ENCODE measurements around the gene GORASP1. TPM values are rescaled to one million over a fixed set of nuclear protein-coding genes. Genes with fewer than 3 reads are reported as not detected.

GORASP1 gene
- total RNA-seq, 1 donor from 2014 or later, result 62.1 TPM

DNA sequence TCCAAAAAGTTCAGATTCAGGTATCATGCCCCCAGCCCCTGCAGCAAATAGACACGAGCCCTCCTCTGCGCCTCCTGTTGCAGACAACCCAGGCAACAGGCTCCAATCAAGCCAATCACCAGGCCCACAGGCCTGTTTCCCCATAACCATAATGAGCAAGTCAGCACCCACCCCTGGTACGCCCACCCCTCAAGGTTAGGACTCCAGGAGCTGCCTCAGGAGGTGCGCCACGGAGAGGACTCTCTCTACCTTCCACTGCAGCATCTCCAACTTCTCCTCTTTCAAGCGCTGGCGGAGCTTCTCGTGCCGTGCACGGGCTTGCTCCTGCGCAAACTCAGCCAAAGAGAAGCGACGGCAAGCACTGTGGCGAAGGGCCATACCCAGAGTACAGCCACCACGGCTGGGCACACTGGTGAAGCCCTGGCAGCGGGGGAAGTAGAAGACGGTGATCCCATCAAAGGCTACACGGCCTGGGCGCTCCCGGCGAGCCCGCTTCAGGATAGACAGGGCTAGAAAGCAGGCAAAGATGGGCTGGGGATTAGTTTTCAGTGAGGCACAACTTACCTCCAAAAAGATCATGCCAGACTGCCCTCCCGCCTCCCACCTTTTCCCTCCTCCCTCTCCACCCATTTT is 37.4 kb upstream of the GORASP1 start:
- DNase-seq (ENCODE audit: extremely low spot score, unreplicated experiment), result no peak
- Mint-ChIP-seq H3K9me3 (ENCODE audit: unreplicated experiment) (no peaks in the 10 kb centered on the region), H3K36me3 (ENCODE audit: unreplicated experiment) (peaks cover 29% of the 10 kb centered on the region), H3K27me3 (ENCODE audit: unreplicated experiment) (no peaks in the 10 kb centered on the region), H3K4me1 (ENCODE audit: unreplicated experiment) (peaks cover 72% of the 10 kb centered on the region), H3K4me3 (ENCODE audit: unreplicated experiment) (no peak overlapping the region), H3K27ac (ENCODE audit: unreplicated experiment) (no peak overlapping the region)
- TF ChIP-seq, protein P1, sequence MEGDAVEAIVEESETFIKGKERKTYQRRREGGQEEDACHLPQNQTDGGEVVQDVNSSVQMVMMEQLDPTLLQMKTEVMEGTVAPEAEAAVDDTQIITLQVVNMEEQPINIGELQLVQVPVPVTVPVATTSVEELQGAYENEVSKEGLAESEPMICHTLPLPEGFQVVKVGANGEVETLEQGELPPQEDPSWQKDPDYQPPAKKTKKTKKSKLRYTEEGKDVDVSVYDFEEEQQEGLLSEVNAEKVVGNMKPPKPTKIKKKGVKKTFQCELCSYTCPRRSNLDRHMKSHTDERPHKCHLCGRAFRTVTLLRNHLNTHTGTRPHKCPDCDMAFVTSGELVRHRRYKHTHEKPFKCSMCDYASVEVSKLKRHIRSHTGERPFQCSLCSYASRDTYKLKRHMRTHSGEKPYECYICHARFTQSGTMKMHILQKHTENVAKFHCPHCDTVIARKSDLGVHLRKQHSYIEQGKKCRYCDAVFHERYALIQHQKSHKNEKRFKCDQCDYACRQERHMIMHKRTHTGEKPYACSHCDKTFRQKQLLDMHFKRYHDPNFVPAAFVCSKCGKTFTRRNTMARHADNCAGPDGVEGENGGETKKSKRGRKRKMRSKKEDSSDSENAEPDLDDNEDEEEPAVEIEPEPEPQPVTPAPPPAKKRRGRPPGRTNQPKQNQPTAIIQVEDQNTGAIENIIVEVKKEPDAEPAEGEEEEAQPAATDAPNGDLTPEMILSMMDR (IDR thresholded peaks at IDR 0.05), result no peak

DNA sequence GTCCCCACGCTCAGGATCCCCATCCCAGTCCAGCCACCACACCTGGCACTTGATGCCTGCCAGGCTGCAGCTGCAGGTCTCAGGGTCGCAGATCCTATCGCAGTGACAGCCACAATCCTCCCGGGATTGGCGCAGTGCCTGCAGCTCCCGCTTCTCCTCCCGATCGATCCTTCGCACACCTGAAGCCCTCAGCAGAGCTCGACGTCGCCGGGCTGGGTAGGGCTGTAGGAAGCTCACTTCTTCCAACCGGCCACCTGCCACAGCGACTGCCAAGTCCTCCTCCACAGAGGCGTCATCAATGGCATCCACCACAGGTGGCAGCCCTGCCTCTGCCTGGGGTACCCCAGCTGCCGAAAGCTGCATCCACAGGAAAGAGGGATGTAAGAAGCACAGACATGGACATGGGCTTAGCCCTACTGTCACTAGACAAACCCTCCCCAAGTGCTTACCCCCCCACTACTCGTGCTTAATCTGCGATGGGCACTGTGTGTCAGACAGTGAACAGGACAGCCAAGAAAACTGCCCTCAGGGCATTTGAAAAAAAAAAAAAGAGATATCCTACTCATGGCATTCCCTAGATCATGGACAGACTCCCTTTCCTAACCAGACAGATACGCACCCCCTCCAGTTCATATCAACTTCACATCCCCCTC is 36.8 kb upstream of the GORASP1 start:
- H3K4me1 Mint-ChIP-seq (ENCODE audit: unreplicated experiment), result peaks cover 66% of the 10 kb centered on the region

DNA sequence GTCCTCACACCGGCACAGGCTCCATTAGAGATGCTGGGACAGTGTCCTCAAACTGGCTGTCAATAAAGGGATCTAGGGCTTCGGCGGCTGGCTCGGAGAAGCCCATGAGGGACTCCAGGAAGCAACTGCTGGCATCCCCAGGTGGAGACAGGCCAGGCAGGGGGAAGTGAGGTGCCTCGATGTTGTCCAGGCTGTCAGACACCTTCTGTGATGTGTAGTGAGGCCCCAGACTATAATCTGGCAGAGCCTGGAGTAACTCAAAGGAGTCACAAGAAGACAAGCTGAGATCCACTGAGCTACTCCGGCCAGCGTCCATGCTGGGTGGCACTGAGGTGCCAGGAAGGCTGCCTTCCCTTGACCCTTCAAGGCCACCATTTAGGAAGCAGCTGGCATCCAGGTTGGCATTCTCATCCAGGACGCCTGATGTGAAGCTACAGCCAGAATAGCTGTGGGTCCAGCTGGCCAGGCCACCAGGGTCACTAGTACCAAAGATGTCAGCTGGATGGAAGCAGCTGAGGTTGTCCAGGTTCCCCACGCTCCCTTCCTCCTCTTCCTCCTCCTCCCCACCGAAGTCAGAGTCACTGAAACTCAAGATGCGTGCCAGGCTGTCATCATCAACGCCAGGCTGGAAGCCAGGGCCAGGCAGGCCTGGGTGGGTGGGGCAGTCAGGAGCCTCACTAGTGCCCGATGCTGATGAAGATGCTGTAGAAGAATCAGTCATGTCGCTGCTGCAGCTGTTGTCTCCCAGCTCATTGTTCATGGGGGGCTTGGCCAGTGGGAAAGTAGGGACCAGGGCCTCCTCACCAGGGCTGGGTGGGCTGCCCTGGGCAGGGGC is 35.8 kb upstream of the GORASP1 start:
- Mint-ChIP-seq H3K36me3 (ENCODE audit: unreplicated experiment) (peaks cover 29% of the 10 kb centered on the region), H3K4me1 (ENCODE audit: unreplicated experiment) (peaks cover 56% of the 10 kb centered on the region), H3K27ac (ENCODE audit: unreplicated experiment) (no peak overlapping the region), H3K4me3 (ENCODE audit: unreplicated experiment) (no peak overlapping the region), H3K9me3 (ENCODE audit: unreplicated experiment) (no peaks in the 10 kb centered on the region), H3K27me3 (ENCODE audit: unreplicated experiment) (no peaks in the 10 kb centered on the region)
- DNase-seq (ENCODE audit: extremely low spot score, unreplicated experiment), result no peak
- TF ChIP-seq, protein P1 (IDR thresholded peaks at IDR 0.05), result no peak

More for the DNA sequence above, 36.8 kb upstream of the GORASP1 start:
- Mint-ChIP-seq H3K9me3 (ENCODE audit: unreplicated experiment) (no peaks in the 10 kb centered on the region), H3K27me3 (ENCODE audit: unreplicated experiment) (no peaks in the 10 kb centered on the region), H3K4me3 (ENCODE audit: unreplicated experiment) (no peak overlapping the region), H3K27ac (ENCODE audit: unreplicated experiment) (no peak overlapping the region), H3K36me3 (ENCODE audit: unreplicated experiment) (peaks cover 29% of the 10 kb centered on the region)
- no peak for DNase-seq (ENCODE audit: extremely low spot score, unreplicated experiment)
- TF ChIP-seq, protein P1 (IDR thresholded peaks at IDR 0.05), result no peak

DNA sequence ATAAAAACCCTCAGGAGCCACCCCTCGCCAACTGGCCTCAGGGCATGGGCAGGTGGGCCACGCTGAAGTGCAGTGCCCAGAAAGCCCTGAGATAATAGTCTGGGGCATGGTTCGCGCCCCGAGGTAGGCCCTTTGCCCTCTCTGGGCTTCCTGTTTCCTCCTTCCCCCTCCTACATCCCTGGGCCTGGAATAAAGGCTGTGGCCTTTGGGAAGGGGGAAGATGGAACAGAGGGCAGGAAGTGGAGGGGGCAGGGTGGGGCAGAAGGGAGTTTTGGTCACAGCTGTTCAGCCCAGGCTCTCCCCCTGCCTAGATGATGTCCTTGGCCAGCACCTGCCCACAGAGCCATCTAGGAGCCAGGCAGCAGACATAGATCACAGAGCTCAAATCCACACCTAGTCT is 34.6 kb upstream of the GORASP1 start:
- Mint-ChIP-seq H3K4me1 (ENCODE audit: unreplicated experiment) (peaks cover 44% of the 10 kb centered on the region), H3K27ac (ENCODE audit: unreplicated experiment) (peak overlapping the region; percentile 21), H3K36me3 (ENCODE audit: unreplicated experiment) (peaks cover 29% of the 10 kb centered on the region), H3K4me3 (ENCODE audit: unreplicated experiment) (no peak overlapping the region), H3K27me3 (ENCODE audit: unreplicated experiment) (no peaks in the 10 kb centered on the region), H3K9me3 (ENCODE audit: unreplicated experiment) (no peaks in the 10 kb centered on the region)
- DNase-seq (ENCODE audit: extremely low spot score, unreplicated experiment), result no peak
- TF ChIP-seq, protein P1 (IDR thresholded peaks at IDR 0.05), result no peak

Data from osteocyte (in vitro differentiated cells).